ENCODE data around the gene PTPN12.
"Not testable (repeated sequence)": the region's sequence is repeated elsewhere in the genome, so short reads cannot be mapped to it uniquely, and the experiment has no call there.

Gene PTPN12

DNA sequence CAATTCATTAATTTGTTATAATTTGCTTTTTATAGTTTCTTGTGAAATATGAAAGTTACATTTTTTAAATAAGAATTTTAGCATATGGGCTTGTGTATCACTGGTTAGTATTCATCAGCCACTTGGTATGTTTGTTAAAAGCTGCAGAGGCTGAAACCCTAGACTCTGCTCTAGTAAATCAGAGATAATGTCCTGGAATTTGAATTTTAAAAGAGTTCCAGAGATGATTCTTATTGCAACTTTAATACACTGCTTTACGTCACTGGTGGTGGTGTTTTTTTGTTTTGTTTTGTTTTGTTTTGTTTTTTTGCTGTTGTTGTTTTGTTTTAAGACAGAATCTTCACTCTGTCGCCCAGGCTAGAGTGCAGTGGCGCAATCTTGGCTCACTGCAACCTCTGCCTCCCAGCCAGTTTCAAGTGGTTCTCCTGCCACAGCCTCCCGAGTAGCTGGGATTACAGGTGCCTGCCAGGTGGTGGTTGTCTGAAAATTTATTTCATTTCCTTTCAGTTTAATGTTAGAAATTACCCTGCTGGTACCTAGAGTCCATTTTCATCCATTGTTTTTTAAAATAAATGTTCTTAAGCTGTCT, 43.8 kb downstream of the PTPN12 start:
- DNase-seq: no peak

DNA sequence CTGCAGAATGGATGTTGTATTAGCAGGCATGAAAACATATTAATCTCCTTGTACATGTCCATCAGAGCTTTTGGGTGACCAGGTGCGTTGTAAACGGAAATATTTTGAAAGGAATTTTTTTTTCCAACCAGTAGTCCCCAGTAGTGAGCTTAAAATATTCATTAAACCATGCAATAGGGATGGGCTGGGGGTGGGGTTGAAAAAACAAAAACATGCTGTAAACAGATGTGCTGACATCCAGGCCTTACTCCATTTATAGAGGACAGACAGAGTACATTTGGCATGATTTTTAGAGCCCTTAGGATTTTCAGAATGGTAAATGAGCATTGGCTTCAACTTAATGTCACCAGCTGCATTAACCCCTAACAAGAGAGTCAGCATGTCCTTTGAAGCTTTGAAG, 50.2 kb downstream of the PTPN12 start:
- DNase-seq: no peak

DNA sequence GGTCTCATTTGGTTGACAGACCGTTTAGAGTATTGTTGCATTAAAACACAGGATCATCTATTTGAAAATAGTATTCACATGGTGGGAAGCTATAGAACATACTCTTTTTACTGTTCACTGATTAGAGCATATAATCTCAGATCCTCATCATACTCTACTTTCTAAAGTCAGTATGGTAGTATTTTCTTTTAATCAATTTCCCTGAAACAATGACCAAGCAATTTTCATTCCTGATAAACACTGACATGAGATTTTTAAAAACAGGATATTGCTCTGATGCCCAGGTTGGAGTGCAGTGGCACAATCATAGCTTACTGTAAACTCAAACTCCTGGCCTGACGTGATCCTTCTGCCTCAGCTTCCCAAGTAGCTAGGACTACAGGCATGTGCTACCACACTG, 63.9 kb downstream of the PTPN12 start:
- no peak for DNase-seq

DNA sequence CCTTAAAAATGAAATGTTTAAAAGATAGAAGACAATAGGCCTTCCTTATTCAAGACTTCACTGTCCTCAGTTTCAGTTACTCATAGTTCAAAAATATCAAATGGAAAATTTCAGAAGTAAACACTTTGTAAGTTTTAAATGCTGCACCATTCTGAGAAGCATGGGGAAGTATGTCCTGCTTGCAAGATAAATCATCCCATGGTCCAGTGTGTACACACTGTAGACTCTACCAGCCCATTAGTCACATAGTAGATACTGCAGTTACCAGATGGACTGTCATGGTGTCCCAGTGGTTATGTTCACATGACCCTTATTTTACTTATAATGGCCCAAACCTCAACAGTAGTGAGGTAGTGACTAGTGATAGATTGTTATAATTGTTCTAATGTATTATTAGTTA, 69.5 kb downstream of the PTPN12 start:
- no peak for DNase-seq

DNA sequence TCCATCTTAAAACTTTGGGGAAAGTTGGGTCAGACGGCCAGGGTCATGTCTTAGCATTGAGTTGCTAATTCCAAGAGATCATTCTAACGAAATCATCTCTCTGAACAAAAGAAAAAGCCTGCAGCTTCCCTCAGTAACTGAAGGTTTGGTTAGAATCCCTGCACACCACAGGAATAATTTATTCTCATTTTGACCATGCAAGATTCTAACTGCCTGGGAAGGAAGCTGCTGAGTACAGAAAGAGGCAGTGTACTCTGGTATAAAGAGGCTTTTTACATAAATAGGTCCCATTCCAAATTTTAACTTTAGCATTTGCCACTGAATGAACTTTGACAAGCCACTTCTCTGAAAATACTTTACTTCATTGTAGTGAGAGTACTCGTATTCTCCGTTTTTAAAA, 82.2 kb downstream of the PTPN12 start:
- no peak for DNase-seq

DNA sequence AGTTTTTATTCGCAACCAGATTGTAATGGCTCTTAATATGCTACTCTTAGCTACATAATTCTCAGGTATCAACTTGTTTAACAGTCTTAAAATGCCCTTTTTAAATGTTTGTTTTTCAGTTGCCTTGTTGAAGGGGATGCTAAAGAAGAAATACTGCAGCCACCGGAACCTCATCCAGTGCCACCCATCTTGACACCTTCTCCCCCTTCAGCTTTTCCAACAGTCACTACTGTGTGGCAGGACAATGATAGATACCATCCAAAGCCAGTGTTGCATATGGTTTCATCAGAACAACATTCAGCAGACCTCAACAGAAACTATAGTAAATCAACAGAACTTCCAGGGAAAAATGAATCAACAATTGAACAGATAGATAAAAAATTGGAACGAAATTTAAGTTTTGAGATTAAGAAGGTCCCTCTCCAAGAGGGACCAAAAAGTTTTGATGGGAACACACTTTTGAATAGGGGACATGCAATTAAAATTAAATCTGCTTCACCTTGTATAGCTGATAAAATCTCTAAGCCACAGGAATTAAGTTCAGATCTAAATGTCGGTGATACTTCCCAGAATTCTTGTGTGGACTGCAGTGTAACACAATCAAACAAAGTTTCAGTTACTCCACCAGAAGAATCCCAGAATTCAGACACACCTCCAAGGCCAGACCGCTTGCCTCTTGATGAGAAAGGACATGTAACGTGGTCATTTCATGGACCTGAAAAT, 89.7 kb downstream of the PTPN12 start:
- DNase-seq: no peak

DNA sequence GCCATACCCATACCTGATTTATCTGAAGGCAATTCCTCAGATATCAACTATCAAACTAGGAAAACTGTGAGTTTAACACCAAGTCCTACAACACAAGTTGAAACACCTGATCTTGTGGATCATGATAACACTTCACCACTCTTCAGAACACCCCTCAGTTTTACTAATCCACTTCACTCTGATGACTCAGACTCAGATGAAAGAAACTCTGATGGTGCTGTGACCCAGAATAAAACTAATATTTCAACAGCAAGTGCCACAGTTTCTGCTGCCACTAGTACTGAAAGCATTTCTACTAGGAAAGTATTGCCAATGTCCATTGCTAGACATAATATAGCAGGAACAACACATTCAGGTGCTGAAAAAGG, 90.2 kb downstream of the PTPN12 start:
- DNase-seq: no peak

DNA sequence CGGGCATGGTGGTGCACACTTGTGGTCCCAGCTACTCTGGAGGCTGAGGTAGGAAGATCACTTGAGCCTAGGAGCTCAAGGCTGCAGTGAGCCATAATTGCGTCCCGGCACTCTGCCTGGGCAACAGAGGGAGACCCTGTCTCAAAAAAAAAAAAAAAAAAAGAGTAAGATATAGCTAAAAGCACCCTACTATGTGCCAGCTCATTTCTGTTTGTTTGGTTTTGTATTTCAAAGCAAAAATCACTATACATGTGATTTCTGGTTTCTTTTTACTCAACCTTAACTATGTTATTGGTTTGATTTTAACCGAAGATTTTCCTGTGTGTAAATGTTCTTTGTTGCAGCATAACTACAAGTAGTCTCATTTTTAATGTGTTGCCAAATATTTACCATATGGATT, 92.7 kb downstream of the PTPN12 start:
- no peak for DNase-seq

DNA sequence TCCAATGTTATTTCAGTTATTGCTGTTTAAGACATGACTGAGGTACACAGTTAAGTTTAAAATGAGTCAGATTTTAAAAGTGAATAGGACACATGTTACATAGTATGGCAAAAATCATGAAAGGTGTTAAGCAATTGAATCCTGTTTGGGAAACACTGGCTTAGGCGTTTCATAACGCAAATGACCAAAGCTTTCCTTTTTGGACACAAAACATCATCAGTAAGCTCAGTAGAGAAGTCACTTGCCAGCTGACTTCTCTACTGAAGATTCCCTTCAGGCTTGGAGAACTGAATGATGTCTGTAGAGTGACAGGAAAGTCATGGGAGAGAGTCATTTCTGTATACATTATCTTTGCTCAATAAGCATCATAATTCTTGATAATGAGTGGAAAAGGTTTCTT, 94.7 kb downstream of the PTPN12 start:
- no peak for DNase-seq

DNA sequence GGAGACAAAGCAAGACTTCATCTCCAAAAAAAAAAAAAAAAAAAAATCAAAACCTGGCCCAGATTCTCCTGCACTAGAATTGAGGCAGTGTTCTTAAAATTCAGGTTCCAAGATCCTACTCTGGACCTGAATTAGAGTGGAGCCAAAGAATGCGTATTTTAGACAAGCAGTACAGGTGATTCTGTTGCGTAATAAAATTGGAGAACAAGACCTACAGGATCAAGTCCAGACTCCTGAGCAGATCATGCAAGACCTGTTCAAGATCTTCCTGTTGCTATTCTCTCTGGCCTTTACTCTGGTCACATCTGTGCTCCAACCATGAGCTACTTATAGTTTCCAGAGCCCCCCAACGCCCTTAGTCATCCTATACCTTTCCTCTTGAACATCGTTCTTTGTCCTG, 107.7 kb downstream of the PTPN12 start:
- DNase-seq: no peak

DNA sequence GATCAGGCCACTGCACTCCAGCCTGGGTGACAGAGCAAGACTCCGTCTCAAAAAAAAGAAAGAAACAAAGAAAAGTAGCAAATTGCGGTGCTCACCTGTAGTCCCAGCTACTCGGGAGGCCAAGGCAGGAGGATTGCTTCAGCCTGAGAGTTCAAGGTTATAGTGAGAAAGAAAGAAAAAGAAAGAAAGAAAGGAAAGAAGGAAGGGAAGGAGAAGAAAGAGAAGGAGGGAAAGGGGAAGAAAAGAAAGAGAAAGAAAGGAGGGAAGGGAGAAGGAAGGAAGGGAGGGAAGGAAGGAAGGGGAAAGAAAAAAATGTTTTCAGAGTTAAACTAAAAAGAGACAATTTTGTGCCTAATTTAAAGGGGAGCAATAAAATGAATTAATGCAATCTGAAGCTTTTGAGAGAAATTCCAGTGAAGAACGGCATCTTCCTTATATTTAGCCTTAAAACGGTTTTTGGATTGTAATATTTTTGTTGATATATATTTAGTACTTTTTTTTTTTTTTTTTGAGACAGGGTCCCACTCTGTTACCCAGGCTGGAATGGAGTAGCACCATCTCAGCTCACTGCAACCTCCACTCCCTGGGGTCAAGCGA, 111.7 kb downstream of the PTPN12 start:
- no peak for DNase-seq

DNA sequence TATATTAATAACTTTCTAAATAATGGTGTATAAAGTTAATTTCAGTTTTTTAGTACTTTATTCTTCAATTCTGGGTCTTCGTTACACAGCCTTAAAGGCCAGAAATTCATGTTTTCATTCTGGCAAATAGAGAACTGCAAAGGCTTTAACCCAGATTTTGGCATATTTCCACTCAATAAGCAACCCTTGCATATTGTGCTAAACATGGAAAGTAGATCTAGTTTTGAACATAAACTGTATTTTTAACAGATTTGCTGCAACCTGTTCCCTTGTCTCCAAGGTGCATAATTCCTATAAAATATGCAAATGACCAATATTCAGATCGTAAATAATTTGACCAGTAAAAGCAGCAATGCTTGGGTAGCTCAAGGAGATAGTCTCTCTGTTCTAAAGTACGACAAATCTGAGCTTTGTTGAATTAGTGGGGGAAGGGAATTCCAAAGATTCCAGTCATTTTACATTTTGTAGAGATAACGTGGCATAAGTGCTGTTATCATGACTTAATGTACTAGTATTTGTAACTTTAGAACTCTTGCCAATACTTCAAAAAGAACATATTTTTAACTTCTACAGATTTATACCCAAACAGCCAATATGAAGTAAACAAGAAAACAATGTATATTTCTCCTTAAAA, 112.7 kb downstream of the PTPN12 start:
- no peak for DNase-seq

DNA sequence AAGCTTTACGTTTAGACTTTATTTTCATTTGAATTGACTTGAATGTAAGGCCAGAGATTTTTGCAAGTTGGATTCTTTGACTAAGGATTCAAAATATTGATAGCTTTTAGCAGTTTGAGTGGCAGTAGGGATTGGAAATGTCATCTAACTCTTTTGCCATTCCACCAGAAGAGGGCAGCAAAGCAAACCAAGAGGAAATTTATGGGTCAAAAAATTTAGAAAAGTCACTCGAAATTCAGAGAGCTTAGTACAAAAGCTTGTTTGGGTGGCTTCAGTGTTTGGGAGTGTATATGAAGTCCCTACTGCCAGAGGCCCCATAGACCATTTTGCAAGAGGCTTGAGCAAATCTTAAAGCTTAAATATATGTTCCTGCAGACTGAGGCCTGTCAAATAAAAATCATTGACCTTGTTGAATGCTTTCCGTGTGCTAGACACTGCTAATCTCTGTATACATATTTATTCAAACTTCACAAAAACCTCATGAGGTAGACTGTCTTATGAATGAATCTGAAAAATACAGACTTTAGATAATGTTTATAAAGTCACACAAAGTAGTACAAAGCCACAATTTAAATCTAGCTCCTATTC, 114.6 kb downstream of the PTPN12 start:
- DNase-seq: peak; percentile 64

DNA sequence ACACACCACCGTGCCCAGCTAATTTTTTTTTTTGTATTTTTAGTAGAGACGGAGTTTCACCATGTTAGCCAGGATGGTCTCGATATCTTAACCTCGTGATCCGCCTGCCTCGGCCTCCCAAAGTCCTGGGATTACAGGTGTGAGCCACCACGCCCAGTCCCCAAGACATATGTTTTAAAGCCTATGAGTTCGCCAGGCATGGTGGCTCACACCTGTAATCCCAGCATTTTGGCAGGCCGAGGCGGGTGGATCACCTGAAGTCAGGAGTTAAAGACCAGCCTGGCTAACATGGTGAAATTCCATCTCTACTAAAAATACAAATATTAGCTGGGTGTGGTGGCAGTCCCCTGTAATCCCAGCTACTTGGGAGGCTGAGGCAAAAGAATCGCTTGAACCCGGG, 115.7 kb downstream of the PTPN12 start:
- not testable (repeated sequence) for DNase-seq

DNA sequence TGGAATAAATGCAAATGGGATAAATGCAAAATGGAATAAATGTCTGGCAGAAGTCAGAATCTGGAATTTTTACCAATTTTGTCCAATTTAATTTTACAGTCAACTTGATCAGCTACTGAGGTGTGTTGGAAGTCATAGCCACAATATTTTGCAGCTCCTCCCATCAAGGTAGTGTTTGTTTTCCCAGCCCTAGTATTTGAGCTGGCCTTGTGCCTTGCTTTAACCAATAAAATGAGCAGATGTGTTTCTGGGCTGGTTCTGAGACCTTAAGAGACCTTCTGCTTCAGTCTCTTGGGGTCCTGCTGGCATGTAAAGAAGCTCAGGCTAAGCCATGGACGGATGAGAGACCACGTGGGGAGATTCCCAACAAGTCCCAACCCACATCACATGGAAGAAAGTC, 116.5 kb downstream of the PTPN12 start:
- no peak for DNase-seq

DNA sequence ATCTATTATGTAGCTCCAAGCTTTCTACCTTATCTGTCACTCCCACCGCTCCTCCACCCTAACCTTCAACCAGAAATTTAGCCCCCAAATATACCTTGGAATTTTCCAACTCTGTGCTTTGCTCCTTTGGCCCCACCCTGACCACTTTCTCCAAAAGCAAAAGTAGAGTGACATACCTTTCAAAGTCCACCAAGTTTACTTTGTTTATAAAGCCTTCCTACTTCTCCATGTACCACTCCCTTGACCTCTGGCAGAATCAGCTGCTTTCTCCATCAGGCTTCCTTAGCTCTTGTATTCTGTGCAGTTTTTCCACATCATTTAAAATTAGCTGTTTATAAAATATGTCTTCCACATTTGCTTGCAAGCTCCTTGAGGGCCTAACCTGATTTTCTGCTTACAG, 118.3 kb downstream of the PTPN12 start:
- no peak for DNase-seq

DNA sequence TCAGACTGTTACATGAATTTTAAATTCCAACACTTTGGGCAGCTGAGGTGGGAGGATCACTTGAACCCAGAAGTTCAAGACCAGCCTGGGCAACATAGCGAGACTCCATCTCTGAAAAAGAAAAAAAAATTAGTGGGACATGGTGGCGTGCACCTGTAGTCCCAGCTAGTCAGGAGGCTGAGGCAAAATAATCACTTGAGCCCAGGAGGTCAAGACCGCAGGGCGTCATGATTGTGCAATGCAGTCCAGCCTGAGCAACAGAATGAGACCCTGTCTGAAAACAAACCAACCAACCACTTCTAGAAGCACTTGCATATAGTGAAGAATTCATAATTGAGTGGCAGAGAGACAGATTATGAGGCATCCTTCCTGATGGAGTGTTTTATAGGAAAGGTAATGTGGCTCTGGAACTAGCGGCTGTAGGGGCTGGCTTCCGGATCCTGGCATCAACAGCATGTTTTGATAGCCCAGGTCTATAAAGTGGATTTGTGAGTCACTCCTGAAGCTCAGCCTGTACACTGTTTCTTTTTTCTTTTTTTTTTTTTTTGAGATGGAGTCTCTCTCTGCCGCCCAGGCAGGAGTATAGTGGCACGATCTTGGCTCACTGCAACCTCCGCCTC, 118.9 kb downstream of the PTPN12 start:
- no peak for DNase-seq

DNA sequence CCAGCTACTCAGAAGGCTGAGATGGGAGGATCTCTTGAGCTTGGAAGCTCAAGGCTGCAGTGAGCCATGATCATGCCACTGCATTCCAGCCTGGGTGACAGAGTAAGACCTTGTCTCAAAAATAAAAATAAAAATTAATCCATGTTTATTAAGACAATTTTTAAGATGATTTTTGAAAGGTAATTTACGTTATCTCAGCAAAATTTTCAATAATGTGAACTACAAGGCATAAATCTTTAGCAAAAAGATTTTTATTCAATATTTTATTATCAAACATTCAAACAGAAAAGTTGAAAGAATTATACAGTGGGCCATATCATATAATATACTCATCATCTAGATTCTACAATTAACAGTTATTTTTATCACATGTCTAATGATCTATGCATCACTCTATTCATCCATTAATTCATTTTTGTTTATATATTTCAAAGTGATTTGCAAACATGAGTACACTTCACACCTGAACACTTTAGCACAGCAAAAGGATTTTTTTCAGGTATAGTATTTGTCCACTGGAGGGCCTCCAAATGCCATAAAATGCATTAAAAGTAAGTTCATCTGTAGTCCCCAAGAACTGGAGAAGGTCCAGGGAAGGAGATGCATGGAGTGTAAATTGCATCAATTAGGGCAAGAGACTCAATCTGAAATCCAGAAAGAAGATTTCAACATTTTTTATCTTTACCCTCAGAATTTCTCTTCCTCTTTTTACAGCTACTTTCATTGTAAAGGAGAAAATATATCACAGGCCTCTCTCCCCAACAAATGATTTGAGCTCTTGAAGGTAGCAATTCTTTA, 120.5 kb downstream of the PTPN12 start:
- DNase-seq: peak; percentile 67

DNA sequence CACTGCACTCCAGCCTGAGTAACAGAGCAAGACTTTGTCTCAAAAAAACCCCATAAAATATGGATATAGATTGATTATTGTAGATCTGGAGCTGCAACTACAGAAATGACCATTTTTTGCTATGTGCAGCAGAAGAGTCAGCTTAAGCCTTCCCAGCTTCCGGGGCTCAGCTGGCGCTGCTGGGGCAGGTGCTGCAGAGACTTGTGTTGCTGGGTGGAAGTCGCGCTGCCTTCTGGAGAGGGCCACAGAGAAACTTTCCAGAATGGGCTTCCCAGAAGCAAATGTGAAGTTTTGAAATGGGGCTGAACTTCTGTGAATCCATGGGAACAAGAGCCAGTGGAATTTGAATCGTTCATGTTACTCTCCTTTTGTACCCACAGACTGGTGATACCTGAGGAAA, 121.8 kb downstream of the PTPN12 start:
- no peak for DNase-seq

DNA sequence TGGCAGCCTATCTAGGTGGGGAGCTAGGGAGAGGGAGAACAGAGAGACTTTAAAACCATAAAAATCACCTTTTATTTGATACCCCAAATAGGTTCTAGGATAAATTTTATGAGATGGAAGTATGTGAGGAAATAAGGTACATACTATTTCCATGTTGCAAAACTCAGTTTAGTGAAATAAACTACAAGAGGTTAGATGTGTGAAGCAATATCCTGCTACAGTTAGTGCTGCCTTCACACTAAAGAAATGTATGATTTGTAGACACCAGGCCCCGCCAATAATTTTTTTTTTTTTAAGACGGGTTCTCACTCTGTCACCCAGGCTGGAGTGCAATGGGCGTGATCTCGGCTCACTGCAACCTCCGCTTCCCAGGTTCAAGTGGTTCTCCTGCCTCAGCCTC, 124.7 kb downstream of the PTPN12 start:
- no peak for DNase-seq

DNA sequence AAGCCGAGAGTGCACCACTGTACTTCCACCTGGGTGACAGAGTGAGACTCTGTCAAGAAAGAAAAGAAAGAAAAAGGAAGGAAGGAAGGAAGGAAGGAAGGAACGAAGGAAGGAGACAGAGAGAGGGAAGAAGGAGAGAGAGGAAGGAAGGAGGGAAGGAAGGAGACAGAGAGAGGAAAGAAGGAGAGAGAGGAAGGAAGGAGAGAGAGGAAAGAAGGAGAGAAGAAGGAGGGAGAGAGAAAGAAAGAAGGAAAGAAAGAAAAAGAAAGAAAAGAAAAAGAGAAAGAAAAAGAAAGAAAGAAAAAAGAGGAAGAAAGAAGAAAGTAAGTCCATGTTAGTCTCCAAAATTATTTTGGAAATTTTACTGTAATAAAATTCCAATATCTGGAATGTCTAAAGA, 125.8 kb downstream of the PTPN12 start:
- DNase-seq: no peak

DNA sequence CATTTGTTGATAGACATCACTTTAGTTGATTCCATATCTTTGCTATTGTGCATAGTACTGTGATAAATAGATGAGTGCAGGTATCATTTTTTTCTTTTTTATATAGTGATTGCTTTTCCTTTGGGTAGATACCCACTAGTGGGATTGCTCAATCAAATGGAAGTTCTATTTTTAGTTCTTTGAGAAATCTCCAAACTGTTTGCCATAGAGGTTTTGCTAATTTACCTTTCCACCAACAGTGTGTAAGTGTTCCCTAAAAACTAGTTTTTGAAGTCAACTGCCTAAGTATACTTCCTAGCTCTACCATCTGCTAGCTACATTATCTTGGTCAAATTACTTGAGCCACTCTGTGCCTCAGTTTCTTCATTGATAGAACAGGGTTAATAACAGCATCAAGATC, 127.6 kb downstream of the PTPN12 start:
- DNase-seq: no peak

DNA sequence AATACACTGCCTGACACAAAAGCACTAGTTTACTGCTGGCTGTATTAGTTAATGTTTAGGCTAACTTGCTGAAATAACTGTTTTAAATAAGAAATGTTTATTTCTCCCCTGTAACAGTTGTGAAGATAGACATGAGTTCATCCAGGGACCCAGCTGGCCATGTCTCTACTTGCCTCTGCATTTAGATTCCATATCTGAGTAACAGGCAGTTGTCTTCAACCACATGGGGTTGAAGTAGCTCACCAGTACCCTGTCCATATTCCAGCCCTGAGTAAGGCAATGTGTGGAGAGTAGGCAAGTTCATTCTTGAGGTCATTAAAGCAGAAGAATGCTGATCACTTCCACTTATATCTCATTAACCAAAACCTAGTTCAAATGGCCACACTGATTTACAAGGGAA, 128.1 kb downstream of the PTPN12 start:
- no peak for DNase-seq

All from CD4-positive, alpha-beta T cell treated with Interleukin-17A for 1 hour (primary cell).